Spleen (tissue), 7 donors: ENCODE measurements around the gene DISP2.

Experiments used
- CTCF ChIP-seq, 11 experiments: fragments of 200-600 bp in 7 of 11; fragments of 450-650 bp in 4 of 11; sonication (generic) in 4 of 11; IDR thresholded peaks in 8 of 11; conservative IDR thresholded peaks in 3 of 11; 1 replicate in 7 of 11; 2 replicates in 4 of 11; pipeline versions ENCODE4 v1.4.0 to v1.8.0; 2016 to 2021; ENCODE audit warnings: antibody characterized with exemption in 11 of 11, inconsistent platforms in 4 of 11, mild to moderate bottlenecking in 1 of 11
- POLR2A ChIP-seq, 3 donors: fragments of 450-650 bp; IDR thresholded peaks; one replicate each; pipeline ENCODE4 v1.5.1; 2017; ENCODE audit warnings: antibody characterized with exemption in 3 of 3, mild to moderate bottlenecking in 1 of 3
- POLR2AphosphoS5 ChIP-seq, 3 donors: sonication (generic); formaldehyde crosslinking; IDR thresholded peaks; one replicate each; pipeline ENCODE4 v1.5.1; 2017; ENCODE audit warnings: antibody characterized with exemption in 3 of 3
- donor health status: DM: no; HTN: no; CAD: no; lungs with moderate emphysema.
- donor health status: DM: no; HTN: no; CAD: no.
- donor health status: DM: no; HTN: no; CAD: no.

- TF ChIP-seq CTCF (IDR thresholded peaks at IDR 0.05 in 8 of 11, conservative IDR thresholded peaks at IDR 0.05 in 3 of 11) (peak in 3 of 11 experiments; percentile 18 to 37 (median 25)), POLR2AphosphoS5 (IDR thresholded peaks at IDR 0.05) (no peak), POLR2A (IDR thresholded peaks at IDR 0.05) (no peak)
Observed at GRCh38 chr15:40354408-40355171, 3.4 kb upstream of the DISP2 start.
